Measurements from ENCODE around the gene NEDD4L. TPM values are rescaled to one million over a fixed set of nuclear protein-coding genes. Genes with fewer than 3 reads are reported as not detected.

Gene NEDD4L
- total RNA-seq, 1 donor from 2014 or later = 3.8 TPM

GRCh38 chr18:58033216-58033615 is 10.8 kb upstream of the NEDD4L start:
- Mint-ChIP-seq H3K4me3 (no peak overlapping the region), H3K9me3 (no peaks in the 10 kb centered on the region), H3K36me3 (ENCODE audit: low read depth) (no peaks in the 10 kb centered on the region), H3K4me1 (ENCODE audit: low read depth) (no peaks in the 10 kb centered on the region), H3K27ac (no peak overlapping the region), H3K27me3 (ENCODE audit: insufficient read depth) (peaks cover 19% of the 10 kb centered on the region)
- DNase-seq (ENCODE audit: low spot score) = no peak
- intact Hi-C loops (cut with micrococcal nuclease) = no loop called here

DNA sequence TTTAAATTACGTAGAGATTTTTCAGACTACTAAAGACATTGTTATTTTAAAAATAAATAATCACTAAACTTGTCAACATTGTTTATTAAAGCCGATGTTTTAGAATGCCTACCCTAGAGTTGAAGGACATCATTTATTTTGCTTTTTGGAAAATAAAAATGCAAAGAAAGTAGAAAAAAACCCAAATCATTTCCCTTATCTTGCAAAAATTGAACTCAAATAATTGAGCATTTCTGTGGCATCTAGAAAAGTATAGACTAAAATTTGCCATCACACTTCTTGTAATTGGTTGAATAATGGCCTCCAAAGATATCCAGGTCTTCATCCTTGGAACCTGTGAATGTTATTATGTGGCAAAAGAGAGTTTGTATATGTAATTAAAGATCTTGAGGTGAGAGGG is 9.7 kb upstream of the NEDD4L start:
- Mint-ChIP-seq H3K27ac (no peak overlapping the region), H3K27me3 (ENCODE audit: insufficient read depth) (peaks cover 21% of the 10 kb centered on the region), H3K4me1 (ENCODE audit: low read depth) (no peaks in the 10 kb centered on the region), H3K36me3 (ENCODE audit: low read depth) (no peaks in the 10 kb centered on the region), H3K9me3 (no peaks in the 10 kb centered on the region), H3K4me3 (no peak overlapping the region)
- DNase-seq (ENCODE audit: low spot score) = no peak
- intact Hi-C loops (cut with micrococcal nuclease) = no loop called here

DNA sequence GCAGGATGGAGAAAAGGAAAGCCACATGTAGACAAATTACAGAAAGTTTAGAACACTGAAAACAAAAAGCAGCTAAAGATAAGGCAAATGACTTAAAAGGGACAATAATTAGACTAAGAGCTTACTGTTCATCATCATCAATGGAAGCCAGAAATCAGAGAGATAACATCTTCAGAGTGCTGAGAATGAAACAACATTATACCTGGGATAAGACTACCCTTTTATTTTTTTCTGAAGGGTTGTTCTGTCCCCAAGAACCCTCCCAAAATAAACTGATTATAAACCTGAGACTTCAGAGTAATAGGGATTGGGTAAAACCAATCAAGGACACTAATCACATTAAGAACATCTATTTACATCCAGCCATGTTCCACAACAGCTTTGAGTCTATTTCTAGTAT is 6.9 kb upstream of the NEDD4L start:
- intact Hi-C loops (cut with micrococcal nuclease) = no loop called here
- peaks cover 5% of the 10 kb centered on the region for H3K4me1 Mint-ChIP-seq (ENCODE audit: low read depth)
- H3K9me3 Mint-ChIP-seq = no peaks in the 10 kb centered on the region
- no peak for DNase-seq (ENCODE audit: low spot score)
- no peak overlapping the region for H3K27ac Mint-ChIP-seq
- H3K27me3 Mint-ChIP-seq (ENCODE audit: insufficient read depth) = peaks cover 32% of the 10 kb centered on the region
- no peaks in the 10 kb centered on the region for H3K36me3 Mint-ChIP-seq (ENCODE audit: low read depth)
- H3K4me3 Mint-ChIP-seq = no peak overlapping the region

DNA sequence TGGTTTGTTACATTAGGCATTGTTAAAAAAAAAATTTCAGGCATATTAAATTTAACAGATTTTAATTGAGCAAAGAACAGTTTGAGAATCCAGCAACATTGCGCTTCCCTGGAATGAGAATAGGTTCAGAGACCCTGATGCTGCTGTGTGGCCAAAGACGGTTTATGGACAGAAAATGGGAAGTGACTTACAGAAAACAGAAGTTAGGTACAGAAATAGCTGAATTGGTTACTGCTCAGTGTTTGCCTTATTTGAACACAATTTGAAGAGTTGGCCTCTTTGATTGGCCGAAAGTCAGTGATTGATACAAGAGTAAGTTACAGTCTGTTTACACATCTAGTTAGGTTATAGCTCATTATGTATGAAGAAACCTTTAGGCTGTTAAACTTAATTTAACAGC is 6.0 kb upstream of the NEDD4L start:
- intact Hi-C loops (cut with micrococcal nuclease) = no loop called here
- Mint-ChIP-seq H3K4me1 (ENCODE audit: low read depth) (peaks cover 10% of the 10 kb centered on the region), H3K36me3 (ENCODE audit: low read depth) (no peaks in the 10 kb centered on the region), H3K27me3 (ENCODE audit: insufficient read depth) (peaks cover 37% of the 10 kb centered on the region), H3K4me3 (no peak overlapping the region), H3K9me3 (no peaks in the 10 kb centered on the region), H3K27ac (no peak overlapping the region)
- no peak for DNase-seq (ENCODE audit: low spot score)

- intact Hi-C loops (cut with micrococcal nuclease) = loop anchor here (2.0 to 10.0 kb wide), 9 partner anchors 159 to 1404 kb away; partner anchors contain the start of gene TXNL1
- Mint-ChIP-seq H3K36me3 (ENCODE audit: low read depth) (no peaks in the 10 kb centered on the region), H3K27ac (no peak overlapping the region), H3K9me3 (no peaks in the 10 kb centered on the region), H3K27me3 (ENCODE audit: insufficient read depth) (peaks cover 54% of the 10 kb centered on the region), H3K4me3 (no peak overlapping the region), H3K4me1 (ENCODE audit: low read depth) (peaks cover 29% of the 10 kb centered on the region)
- no peak for DNase-seq (ENCODE audit: low spot score)
Measured at GRCh38 chr18:58041633-58042032, 2.4 kb upstream of the NEDD4L start.

DNA sequence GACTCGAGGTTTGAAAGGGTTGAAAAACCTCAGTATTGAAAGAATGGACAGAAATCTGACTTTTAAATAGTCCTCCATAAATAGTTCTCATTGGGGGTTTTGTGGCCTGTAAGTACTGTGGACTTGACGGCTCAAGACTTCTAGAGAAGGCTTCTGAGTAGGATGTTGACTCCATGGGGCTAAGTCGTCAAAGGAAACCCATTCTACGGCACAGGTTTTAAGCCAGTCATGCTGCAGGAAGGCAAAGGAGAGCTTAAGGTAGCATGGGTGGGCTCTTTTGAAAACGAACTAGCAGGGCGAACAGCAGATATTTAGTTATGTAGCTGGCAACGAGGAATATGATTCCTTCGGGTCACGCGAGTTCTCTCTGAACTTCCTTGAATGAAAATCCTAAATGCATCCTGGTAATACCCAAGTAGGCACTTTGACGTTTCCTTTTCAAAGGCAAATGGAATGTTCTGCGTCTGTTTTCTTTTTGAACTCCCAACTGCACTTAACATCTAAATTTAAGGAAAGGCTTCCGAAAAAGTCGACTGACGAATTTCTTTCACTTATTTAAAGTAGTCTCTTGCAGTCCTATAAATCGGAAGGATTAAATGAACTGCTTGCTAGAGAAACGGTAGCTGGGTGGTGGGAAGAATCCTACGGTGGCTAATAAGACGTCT is 1.1 kb upstream of the NEDD4L start:
- H3K9me3 Mint-ChIP-seq = no peaks in the 10 kb centered on the region
- H3K4me3 Mint-ChIP-seq = peak overlapping the region; percentile 88
- no peak for DNase-seq (ENCODE audit: low spot score)
- intact Hi-C loops (cut with micrococcal nuclease) = loop anchor here (1.0 to 10.0 kb wide), 15 partner anchors 79 to 1406 kb away; partner anchors contain the start of genes FECH, NARS1 and TXNL1
- no peaks in the 10 kb centered on the region for H3K36me3 Mint-ChIP-seq (ENCODE audit: low read depth)
- H3K27ac Mint-ChIP-seq = no peak overlapping the region
- H3K4me1 Mint-ChIP-seq (ENCODE audit: low read depth) = peaks cover 29% of the 10 kb centered on the region
- peaks cover 53% of the 10 kb centered on the region for H3K27me3 Mint-ChIP-seq (ENCODE audit: insufficient read depth)

DNA sequence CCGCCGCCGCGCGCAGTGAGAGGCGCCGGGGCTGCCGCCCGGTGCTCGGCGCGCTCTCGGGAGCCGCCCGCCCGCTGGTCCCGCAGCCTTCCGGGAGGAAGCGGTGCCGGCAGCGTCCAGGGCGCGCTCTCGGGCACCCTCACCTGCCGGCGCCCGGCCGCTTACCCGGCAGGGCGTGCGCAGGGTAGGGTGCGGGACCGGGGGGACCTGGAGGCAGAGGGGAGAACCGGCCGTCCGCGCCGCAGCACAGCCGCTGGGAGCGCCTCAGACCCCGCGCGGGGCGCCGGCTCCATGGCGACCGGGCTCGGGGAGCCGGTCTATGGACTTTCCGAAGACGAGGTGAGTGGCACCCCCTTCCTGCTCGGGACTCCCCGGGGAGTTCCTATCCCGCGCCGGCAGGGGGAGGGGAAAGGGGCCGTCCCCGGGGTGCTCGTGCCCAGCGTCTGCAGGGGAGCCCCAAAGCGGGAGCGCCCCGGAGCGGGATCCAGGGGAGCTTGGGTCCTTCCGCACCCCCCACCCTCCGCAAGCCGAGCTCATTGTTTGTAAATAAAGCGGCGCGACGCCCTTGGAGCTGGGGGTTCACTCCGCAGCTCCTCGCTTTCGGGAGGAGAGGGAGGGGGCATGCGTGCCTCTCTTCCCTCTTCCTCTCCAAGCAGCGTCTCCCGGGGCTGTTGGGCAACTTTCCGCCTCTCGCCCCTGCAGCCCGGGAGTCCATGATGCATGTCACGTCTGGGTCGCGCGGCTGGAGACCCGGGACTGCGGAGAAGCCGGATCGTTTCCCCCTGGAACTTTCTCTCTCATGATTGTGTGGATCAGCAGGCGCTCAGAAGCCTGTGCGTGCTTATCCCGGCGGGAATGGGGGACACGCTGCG is 580 bp downstream of the NEDD4L start:
- Mint-ChIP-seq H3K4me3 (peak overlapping the region; percentile 91), H3K36me3 (ENCODE audit: low read depth) (no peaks in the 10 kb centered on the region), H3K9me3 (no peaks in the 10 kb centered on the region), H3K27ac (peak overlapping the region; percentile 64), H3K4me1 (ENCODE audit: low read depth) (peaks cover 29% of the 10 kb centered on the region), H3K27me3 (ENCODE audit: insufficient read depth) (peaks cover 51% of the 10 kb centered on the region)
- intact Hi-C loops (cut with micrococcal nuclease) = loop anchor here (5.0 to 10.0 kb wide), 8 partner anchors 162 to 1407 kb away; partner anchors contain the start of gene TXNL1
- peak; percentile 28 for DNase-seq (ENCODE audit: low spot score)

GRCh38 chr18:58045242-58046092 is 1.4 kb downstream of the NEDD4L start:
- Mint-ChIP-seq H3K9me3 (no peaks in the 10 kb centered on the region), H3K4me3 (peak overlapping the region; percentile 91), H3K27ac (peak overlapping the region; percentile 64), H3K36me3 (ENCODE audit: low read depth) (no peaks in the 10 kb centered on the region), H3K4me1 (ENCODE audit: low read depth) (peaks cover 29% of the 10 kb centered on the region), H3K27me3 (ENCODE audit: insufficient read depth) (peaks cover 50% of the 10 kb centered on the region)
- intact Hi-C loops (cut with micrococcal nuclease) = loop anchor here (10.0 kb wide), 4 partner anchors 569 to 1099 kb away; no protein-coding TSS in a partner anchor
- peak; percentile 3 for DNase-seq (ENCODE audit: low spot score)

DNA sequence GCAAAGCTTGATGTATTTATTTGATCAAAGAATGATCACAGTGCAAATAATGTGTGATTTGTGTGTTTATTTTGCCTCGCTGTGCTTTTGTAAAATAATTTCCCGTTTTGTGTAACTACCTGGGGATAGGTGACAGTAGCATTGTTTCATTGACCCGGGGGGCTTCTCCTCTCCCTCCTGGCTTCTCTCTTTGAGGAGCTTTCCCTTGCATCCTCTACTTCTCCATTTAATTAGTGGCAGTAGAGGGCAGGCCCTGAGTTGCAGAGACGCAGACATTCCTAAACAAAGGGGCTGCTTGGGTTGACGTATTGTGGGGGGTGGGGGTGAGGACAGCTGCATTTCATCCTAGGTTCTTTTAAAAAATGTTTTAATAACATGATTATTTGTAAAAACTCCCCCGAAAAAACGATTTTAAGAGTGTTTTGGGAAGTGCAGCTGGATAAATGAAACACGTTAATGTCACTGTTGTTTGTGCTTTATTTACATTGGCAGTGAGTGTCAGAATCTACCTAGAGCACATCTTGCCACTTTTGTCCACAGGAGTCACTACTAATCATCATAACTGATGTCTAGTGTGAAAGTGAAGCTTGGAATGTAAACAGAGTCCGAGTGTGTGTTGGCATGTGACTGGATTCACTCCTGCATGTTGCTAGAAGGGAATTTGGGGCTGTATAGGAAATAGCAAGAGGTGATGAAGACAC is 2.2 kb downstream of the NEDD4L start:
- intact Hi-C loops (cut with micrococcal nuclease) = loop anchor here (10.0 kb wide), 4 partner anchors 569 to 1099 kb away; no protein-coding TSS in a partner anchor
- Mint-ChIP-seq H3K4me3 (peak overlapping the region; percentile 91), H3K27me3 (ENCODE audit: insufficient read depth) (peaks cover 43% of the 10 kb centered on the region), H3K9me3 (no peaks in the 10 kb centered on the region), H3K27ac (no peak overlapping the region), H3K4me1 (ENCODE audit: low read depth) (peaks cover 29% of the 10 kb centered on the region), H3K36me3 (ENCODE audit: low read depth) (no peaks in the 10 kb centered on the region)
- no peak for DNase-seq (ENCODE audit: low spot score)

DNA sequence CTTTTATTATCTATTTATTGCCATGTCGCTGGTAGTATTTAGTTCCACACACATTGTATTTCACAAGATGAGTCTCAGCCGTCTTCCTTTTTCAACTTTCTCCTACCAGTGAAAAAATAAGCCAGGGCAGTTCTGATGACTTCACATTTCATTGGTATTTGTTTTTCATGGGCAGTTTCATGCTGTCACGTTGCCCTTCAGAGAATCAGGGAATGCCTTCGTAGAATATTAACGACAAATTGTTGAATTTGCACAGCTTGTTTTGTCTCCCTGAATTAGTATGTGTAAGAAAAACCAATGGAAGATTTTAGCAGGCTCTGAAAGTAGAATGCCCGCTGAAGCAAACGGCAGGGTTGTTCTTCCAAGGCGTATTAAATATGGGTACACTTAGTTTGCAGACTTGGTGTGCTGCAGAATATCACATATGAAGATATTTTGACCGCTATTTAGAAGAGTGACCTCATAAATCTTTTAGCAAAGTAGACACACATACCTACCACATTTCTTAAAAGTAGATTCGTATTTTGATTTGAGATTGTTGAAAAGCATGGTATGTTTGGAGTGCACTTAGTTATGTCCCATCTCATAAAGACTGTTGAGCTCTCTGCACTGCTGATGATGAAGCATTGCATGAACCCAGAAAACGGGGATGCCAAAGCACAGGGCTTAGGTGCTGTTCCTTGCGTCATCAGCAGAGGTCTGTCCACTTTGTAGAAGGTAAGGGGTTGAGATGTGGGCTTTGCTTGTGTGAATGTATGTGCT is 2.9 kb downstream of the NEDD4L start:
- Mint-ChIP-seq H3K4me3 (no peak overlapping the region), H3K27ac (no peak overlapping the region), H3K27me3 (ENCODE audit: insufficient read depth) (peaks cover 38% of the 10 kb centered on the region), H3K36me3 (ENCODE audit: low read depth) (no peaks in the 10 kb centered on the region), H3K9me3 (no peaks in the 10 kb centered on the region), H3K4me1 (ENCODE audit: low read depth) (peaks cover 25% of the 10 kb centered on the region)
- intact Hi-C loops (cut with micrococcal nuclease) = loop anchor here (10.0 kb wide), 4 partner anchors 568 to 1098 kb away; no protein-coding TSS in a partner anchor
- no peak for DNase-seq (ENCODE audit: low spot score)

DNA sequence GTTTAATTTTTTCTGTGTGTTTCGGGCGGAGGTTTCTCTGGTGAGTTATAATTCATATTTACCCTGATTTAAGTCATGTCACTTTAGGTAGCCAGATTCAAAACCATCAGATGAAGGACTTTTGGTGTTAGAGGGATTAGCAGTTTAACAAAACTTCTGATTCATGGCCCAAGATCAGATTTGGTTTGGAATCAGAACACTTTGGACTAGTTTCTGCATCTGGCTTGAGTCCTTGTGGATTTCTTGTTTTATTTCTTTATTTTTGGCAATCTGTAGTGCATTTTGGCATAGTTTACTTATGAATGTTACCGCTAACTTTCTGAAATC is 3.5 kb downstream of the NEDD4L start:
- intact Hi-C loops (cut with micrococcal nuclease) = loop anchor here (10.0 kb wide), 4 partner anchors 567 to 1097 kb away; no protein-coding TSS in a partner anchor
- no peak for DNase-seq (ENCODE audit: low spot score)
- Mint-ChIP-seq H3K27me3 (ENCODE audit: insufficient read depth) (peaks cover 34% of the 10 kb centered on the region), H3K27ac (no peak overlapping the region), H3K4me3 (no peak overlapping the region), H3K4me1 (ENCODE audit: low read depth) (peaks cover 25% of the 10 kb centered on the region), H3K9me3 (no peaks in the 10 kb centered on the region), H3K36me3 (ENCODE audit: low read depth) (no peaks in the 10 kb centered on the region)
